WTC11 (cell line): Measurements from ENCODE around the gene F10. TPM values are rescaled to one million over a fixed set of nuclear protein-coding genes. Genes with fewer than 3 reads are reported as not detected.

ENCODE experiments used
- ATAC-seq: fragments of 200-7000 bp; cut with Tn5 transposase; 2 replicates; pipeline ENCODE4 v1.10.0; 2021; ENCODE audit warnings: mild to moderate bottlenecking, moderate library complexity
- CTCF ChIA-PET: fragments of 300-600 bp; sonication (Branson Sonifier 250); formaldehyde crosslinking; loops from one replicate; lab custom pipeline; 2021; ENCODE audit warnings: antibody characterized with exemption; lab: Charles Lee
- POLR2A ChIA-PET: fragments of 350-600 bp; sonication (Branson Sonifier 250); formaldehyde crosslinking; loops from one replicate; lab custom pipeline; 2021; ENCODE audit warnings: antibody characterized with exemption; lab: Charles Lee
- DNase-seq: peaks from one replicate; pipeline ENCODE4 v3.0.0; 2021; ENCODE audit warnings: low spot score
- H3K27ac Mint-ChIP-seq: 2 replicates; pipeline ENCODE4 v1.8.0; 2021; ENCODE audit warnings: mixed read lengths
- H3K27me3 Mint-ChIP-seq: 2 replicates; pipeline ENCODE4 v1.8.0; 2021; ENCODE audit warnings: low read depth, mild to moderate bottlenecking, moderate library complexity, mixed read lengths
- H3K36me3 Mint-ChIP-seq: 2 replicates; pipeline ENCODE4 v1.8.0; 2021; ENCODE audit warnings: mixed read lengths
- H3K4me1 Mint-ChIP-seq: 2 replicates; pipeline ENCODE4 v1.8.0; 2022; ENCODE audit warnings: mixed read lengths
- H3K4me3 Mint-ChIP-seq: 2 replicates; pipeline ENCODE4 v1.8.0; 2021; ENCODE audit warnings: mild to moderate bottlenecking, moderate library complexity, mixed read lengths
- H3K9me3 Mint-ChIP-seq: 2 replicates; pipeline ENCODE4 v1.8.0; 2021; ENCODE audit warnings: mixed read lengths
- ARID4B ChIP-seq: sonication (generic); formaldehyde crosslinking; IDR thresholded peaks from 2 replicates; pipeline ENCODE4 v1.8.0; 2023; ENCODE audit warnings: missing genetic modification reagents, mild to moderate bottlenecking, borderline replicate concordance
- ATF6 ChIP-seq: sonication (generic); formaldehyde crosslinking; IDR thresholded peaks from 2 replicates; pipeline ENCODE4 v1.8.1; 2023; ENCODE audit warnings: mild to moderate bottlenecking, missing genetic modification reagents
- CREB1 ChIP-seq: sonication (generic); formaldehyde crosslinking; IDR thresholded peaks from 2 replicates; pipeline ENCODE4 v1.8.0; 2023; ENCODE audit warnings: mild to moderate bottlenecking, missing genetic modification reagents
- CTCF ChIP-seq: fragments of 200-600 bp; IDR thresholded peaks from 2 replicates; pipeline ENCODE4 v1.8.0; 2022; ENCODE audit warnings: antibody characterized with exemption
- E2F1 ChIP-seq: sonication (generic); formaldehyde crosslinking; IDR thresholded peaks from 2 replicates; pipeline ENCODE4 v1.8.0; 2022; ENCODE audit warnings: mild to moderate bottlenecking, missing genetic modification reagents
- ELF4 ChIP-seq: sonication (generic); formaldehyde crosslinking; IDR thresholded peaks from 2 replicates; pipeline ENCODE4 v1.8.1; 2022; ENCODE audit warnings: low read depth, mild to moderate bottlenecking, moderate library complexity, missing genetic modification reagents
- ETV6 ChIP-seq: sonication (generic); formaldehyde crosslinking; IDR thresholded peaks from 2 replicates; pipeline ENCODE4 v1.8.1; 2022; ENCODE audit warnings: mild to moderate bottlenecking, missing genetic modification reagents
- GRHL2 ChIP-seq: fragments of 250-450 bp; sonication (Bioruptor Pico); IDR thresholded peaks from 2 replicates; pipeline ENCODE4 v1.8.0; 2022; ENCODE audit warnings: mild to moderate bottlenecking, moderate library complexity; ENCODE audit not compliant: insufficient replicate concordance, severe bottlenecking
- IRF2 ChIP-seq: sonication (generic); formaldehyde crosslinking; IDR thresholded peaks from 2 replicates; pipeline ENCODE4 v1.8.0; 2022; ENCODE audit warnings: low read depth, missing genetic modification reagents, borderline replicate concordance
- MAX ChIP-seq: sonication (generic); formaldehyde crosslinking; IDR thresholded peaks from 2 replicates; pipeline ENCODE4 v1.8.0; 2022; ENCODE audit warnings: mild to moderate bottlenecking, missing genetic modification reagents
- MYBL2 ChIP-seq: sonication (generic); formaldehyde crosslinking; IDR thresholded peaks from 2 replicates; pipeline ENCODE4 v1.8.1; 2023; ENCODE audit warnings: mild to moderate bottlenecking, moderate library complexity, missing genetic modification reagents
- PRRX2 ChIP-seq: fragments of 250-450 bp; sonication (Bioruptor Pico); IDR thresholded peaks from 2 replicates; pipeline ENCODE4 v1.8.0; 2021; ENCODE audit warnings: mild to moderate bottlenecking
- RORB ChIP-seq: fragments of 250-450 bp; sonication (Bioruptor Pico); IDR thresholded peaks from 2 replicates; pipeline ENCODE4 v1.9.0; 2021; ENCODE audit warnings: mild to moderate bottlenecking
- ZMAT4 ChIP-seq: fragments of 250-450 bp; sonication (Bioruptor Pico); IDR thresholded peaks from 2 replicates; pipeline ENCODE4 v1.9.0; 2021; ENCODE audit warnings: mild to moderate bottlenecking
- ZNF219 ChIP-seq: sonication (generic); formaldehyde crosslinking; IDR thresholded peaks from 2 replicates; pipeline ENCODE4 v1.8.0; 2023; ENCODE audit warnings: missing genetic modification reagents, mild to moderate bottlenecking, borderline replicate concordance
- ZNF281 ChIP-seq: sonication (generic); formaldehyde crosslinking; IDR thresholded peaks from 2 replicates; pipeline ENCODE4 v1.8.0; 2023; ENCODE audit warnings: mild to moderate bottlenecking, missing genetic modification reagents
- ZNF396 ChIP-seq: fragments of 250-450 bp; sonication (Bioruptor Pico); IDR thresholded peaks from 2 replicates; pipeline ENCODE4 v1.8.0; 2021; ENCODE audit warnings: mild to moderate bottlenecking, moderate library complexity, borderline replicate concordance
- ZNF423 ChIP-seq: fragments of 250-450 bp; sonication (Bioruptor Pico); IDR thresholded peaks from 2 replicates; pipeline ENCODE4 v2.1.2; 2022; ENCODE audit warnings: mild to moderate bottlenecking, moderate library complexity
- ZSCAN18 ChIP-seq: fragments of 250-450 bp; sonication (Bioruptor Pico); IDR thresholded peaks from 2 replicates; pipeline ENCODE4 v2.1.2; 2022; ENCODE audit warnings: mild to moderate bottlenecking, moderate library complexity
- total RNA-seq: library from RNA; stranded (reverse); gene quantifications from 3 replicates; pipeline ENCODE4 v1.2.3, GENCODE V29; 2021

F10 gene
- total RNA-seq, 1 experiment from 2014 or later: 0.87 TPM

GRCh38 chr13:113110048-113110851, 12.3 kb upstream of the F10 start (continued):
- TF ChIP-seq CREB1 (no peak), ZNF423 (CRISPR knock-in tag) (peak; percentile 40; the same call in 1 of the 2 replicates), ZNF396 (CRISPR knock-in tag) (no peak), RORB (CRISPR knock-in tag) (no peak), MAX (CRISPR knock-in tag) (peak; percentile 16)

GRCh38 chr13:113110852-113111315, 11.7 kb upstream of the F10 start:
- ATAC-seq: no peak
- H3K27ac Mint-ChIP-seq: no peak overlapping the region
- DNase-seq: peak; percentile 18
- TF ChIP-seq ZNF219 (CRISPR knock-in tag) (no peak), PRRX2 (CRISPR knock-in tag) (no peak), ATF6 (CRISPR knock-in tag) (no peak), GRHL2 (CRISPR knock-in tag) (no peak), MAX (CRISPR knock-in tag) (no peak), ELF4 (CRISPR knock-in tag) (no peak), IRF2 (CRISPR knock-in tag) (no peak), E2F1 (no peak), ZSCAN18 (no peak), ETV6 (CRISPR knock-in tag) (peak; percentile 40; the same call in 1 of the 2 replicates), ZNF281 (CRISPR knock-in tag) (no peak), ZMAT4 (CRISPR knock-in tag) (no peak), ARID4B (CRISPR knock-in tag) (no peak), MYBL2 (CRISPR knock-in tag) (no peak), ZNF423 (CRISPR knock-in tag) (no peak), CTCF (no peak)

More at GRCh38 chr13:113110852-113111315, 11.7 kb upstream of the F10 start:
- H3K4me3 Mint-ChIP-seq: peak overlapping the region; percentile 47
- H3K4me1 Mint-ChIP-seq: peaks cover 1% of the 10 kb centered on the region; the same call in 1 of the 2 replicates
- CTCF ChIA-PET: interaction anchor here (0.6 kb wide), 1 partner anchor 59 kb away, joined by 8 read pairs; no protein-coding TSS in a partner anchor
- H3K9me3 Mint-ChIP-seq: peaks cover 6% of the 10 kb centered on the region
- peaks cover 21% of the 10 kb centered on the region for H3K27me3 Mint-ChIP-seq
- POLR2A ChIA-PET: no interaction called here
- H3K36me3 Mint-ChIP-seq: 0 out of 2 replicates have a peak, but pooled peaks cover 2% of the 10 kb centered on the region
